ENCODE data around the gene NFATC2.

NFATC2 gene

DNA sequence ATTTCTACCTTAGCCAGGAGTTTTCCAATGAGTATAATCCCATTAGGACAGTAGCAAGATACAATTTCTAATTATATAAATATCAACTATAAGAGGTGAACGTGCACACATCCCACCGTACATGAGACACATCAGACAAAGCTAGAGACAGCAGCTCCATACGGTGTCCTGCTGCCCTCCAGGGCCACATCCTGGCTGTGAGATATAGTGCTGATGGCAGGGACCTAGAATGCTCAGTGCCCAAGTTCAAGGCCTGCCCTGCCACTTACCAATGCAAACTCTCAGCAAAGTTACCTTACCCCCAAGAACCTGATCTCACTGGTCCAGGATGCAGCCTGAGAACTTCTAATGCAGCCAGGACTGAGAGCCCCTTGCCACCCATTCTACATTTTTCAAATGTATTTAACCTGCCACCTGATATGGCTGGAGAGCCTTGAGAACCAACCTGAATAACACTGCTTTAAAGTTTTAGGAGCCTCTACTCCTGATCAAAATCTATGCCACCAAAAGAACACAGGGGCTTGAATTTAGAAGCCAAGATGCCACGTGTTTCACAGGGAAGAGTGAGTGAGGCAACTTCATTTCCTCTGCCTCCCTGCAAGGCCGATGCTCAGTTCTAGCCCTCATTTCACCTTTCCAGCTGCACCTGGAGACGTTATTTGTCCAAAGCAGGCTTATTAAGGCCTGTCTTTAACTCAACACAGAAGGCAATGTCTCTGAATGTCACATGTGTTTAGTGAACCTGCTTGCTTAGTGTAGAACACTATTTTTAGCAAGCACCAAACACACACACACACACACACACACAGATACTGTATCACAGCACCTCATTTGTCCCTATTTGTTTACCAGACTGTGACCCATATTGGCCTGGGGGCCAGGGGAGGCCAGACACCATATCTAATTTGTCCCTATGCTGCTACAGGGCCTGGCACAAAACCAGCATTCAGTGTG lies 6.1 kb downstream of the NFATC2 start:
- peak in 1 of 2 experiments; percentile 43 for DNase-seq

DNA sequence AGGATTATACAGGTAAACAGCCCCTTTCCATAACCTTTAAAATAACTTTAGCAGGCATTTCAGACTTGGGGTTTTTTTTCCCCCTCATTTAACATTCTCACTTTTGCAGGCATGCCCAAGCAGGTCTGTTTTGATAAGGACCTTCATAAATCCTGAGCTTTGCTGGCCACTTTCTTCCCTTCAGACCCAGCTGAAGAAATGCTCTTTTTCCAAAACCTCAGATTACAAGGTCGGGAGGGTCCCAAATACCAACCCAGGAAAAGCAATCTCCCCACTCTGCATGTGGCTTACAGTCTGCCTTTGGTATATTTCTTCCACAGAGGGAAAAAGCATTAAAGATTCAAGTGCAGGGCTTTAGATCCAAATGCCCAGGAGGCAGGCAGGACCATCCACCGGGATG lies 6.8 kb downstream of the NFATC2 start:
- no peak for DNase-seq

DNA sequence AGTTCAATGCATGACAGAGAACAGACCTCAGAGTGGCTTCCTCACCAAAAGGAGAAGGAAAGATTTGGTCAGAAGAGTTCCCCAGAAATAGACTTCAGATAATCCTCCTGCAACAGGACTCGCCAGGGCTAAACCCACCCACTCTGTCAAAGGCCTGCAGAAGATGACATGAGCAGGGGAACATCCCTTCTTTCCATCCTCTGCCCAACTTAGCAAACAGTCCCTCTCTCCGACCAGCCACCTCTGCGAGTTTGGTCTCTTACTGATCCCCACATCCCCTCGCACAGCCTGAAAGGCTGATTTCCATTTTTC lies 7.5 kb downstream of the NFATC2 start:
- DNase-seq: no peak

DNA sequence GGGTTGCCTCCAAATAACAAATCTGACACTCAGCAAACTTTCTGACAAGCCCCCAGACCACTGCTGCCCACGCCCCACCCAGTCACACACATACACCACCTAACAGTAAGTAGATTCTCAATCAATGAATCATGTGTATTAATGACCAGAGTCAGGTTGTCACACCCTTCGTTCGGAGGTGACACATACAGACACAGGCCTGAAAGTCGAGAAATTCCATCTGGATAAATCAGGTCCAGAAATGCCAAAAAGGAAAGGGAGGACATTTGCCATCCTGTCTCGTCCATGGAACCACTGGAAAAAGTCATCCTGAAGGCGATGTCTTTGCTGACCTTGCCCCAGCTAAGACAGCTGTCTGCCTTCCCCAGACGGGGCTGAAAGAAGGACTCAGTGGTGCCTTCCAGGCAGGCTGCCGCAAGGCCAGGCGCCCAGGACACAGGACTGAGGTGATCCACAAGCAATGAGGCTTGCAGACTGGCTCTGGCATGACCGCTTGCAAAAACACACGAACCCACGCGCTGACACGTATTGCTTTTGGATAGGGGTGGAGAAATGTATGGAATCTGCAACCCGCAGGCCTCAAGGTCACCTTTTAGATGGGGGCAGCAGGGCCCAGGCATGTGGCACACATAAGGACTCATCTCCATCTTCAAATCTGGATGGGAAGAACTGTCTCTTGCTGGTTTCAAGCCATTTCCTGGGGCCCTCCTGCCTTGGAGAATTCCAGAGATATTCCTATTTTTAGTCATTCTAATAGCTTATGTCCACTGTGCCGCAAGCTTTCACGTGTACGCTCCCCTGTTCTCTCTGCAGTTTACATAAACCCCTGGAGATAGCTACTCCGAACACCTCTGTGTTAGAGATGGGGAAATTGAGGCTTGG lies 9.0 kb downstream of the NFATC2 start:
- no peak for DNase-seq

DNA sequence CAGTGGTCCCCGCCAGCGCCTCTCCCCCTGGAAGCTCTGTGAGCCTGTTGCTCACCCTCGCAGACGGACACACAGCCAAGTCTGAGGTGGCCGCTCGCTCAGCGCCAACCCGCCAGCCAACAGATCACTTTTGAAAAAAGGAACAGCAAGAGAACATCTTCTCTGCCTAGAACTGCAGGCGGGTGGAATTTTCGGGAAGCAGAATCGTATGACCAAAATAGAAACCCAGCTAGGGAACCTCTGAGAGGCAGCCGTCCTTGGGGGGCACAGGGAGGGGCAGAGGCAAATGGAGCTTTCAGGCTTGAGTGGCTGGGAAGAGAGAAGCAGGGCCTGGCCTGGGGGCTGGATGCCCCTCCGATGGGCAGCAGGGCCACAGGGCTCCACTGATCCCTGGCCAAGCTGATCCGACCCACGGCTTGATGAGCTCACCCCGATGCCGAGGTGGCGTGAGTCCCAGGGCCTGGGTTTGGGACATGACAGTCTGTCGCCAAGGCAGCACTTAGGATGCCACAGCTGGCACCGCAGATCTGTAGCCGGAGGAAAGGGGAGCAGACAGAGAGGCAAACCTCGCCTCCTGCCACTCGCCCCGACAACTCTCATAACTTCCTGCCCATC lies 9.8 kb downstream of the NFATC2 start:
- DNase-seq: no peak

DNA sequence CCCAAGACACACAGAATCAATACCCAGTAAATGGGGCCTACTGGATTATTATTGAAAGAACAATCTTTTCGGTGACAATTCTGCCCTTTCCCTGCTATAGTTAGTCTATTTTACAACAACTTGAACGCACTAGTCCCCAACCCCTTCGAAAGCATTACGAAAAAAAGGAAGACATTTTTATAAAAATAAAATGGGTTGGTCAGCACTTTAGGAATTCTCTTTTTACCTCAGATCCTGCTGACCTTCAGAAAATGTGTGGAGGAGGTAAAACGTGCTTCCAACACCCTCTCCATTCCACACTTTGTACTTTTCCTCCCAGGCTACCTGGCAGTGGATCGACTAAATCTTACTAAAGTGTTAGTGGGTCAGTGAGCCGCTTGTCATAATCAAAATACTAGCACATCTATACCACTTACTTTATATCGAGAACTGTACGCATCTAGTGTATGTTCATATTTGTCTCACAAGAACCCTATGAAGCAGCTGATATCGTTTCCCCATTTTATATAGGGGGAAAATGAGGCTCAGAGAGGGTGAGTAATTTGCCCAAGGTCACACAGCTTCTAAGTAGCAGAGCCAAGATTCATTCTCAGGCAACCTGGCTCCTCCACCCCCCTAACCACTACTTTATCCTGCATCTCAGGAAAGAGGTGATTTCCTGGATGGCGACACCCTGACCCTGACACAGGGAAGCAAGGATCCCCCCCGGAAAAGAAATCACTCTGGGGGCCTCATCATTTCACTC lies 10.6 kb downstream of the NFATC2 start:
- DNase-seq: no peak

DNA sequence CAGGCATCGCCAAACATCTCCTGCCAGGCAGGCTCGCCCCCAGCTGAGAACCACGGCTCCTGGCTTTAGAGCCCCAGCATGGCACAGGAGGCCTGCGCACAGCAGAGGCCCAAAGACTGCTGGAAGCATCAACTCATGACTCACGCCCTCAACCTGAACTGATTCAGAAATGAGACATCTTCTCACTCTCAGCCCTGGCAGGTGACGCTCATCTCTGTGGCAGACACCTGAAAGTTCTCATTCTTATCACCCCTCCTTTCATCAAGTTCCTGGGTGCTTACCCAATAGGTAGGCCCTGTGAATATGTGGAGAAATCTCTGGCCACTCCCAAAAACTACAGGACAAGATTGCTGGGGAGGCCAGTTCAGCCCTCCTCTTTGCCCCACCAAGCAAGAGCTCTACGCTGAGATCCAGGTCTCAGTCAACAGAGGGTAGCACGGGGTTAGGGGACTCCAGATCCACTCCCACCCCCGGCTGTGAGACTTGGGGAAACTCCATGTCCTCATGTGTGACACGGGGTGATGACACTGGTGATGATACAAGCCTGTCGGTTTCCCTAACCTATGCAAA lies 11.3 kb downstream of the NFATC2 start:
- DNase-seq: no peak

DNA sequence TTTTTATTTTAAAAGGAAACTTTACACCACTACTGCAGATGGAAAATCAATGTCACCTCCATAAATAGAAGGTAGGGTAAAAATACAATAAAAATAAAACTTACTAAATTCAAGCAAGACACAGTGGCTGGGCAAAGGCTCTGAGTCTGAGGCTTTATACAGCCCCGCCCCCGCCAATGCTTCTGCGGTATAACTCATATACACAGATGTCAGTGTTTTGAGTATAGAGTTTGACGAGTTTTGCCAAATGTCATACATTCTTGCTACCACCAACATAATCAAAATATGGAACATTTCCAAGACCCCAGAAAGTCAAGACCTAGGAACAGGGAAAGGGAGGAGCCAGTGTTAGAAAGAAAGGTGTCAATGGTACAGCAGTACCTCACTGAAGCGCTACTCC lies 12.8 kb downstream of the NFATC2 start:
- DNase-seq: no peak

DNA sequence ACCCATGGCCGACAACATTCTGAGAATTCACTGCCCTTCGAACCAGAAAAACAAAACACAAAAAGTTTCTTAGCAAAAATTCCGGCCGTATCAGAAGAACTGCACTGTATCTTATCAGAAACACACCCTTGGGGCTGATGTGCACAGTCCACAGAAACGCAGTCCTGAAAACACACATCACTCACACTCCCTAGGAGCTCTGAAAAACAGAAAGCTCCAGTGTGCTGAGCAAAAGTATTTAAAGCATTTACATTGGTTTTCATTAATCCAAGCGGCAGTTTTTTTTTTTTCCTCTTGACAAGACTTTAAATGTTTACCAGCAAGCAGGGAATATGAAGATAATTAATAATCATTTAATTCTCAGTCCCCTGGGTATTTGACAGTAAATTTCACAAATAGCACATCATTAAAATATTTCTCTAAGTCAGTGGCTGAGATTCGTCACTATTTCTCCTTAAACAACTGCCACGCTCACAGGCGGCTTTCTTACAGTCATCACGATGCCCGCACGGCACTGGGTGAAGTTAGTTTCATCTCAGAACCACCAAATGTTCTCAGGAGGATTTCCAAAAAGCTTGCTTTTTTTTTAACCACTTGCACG lies 13.3 kb downstream of the NFATC2 start:
- no peak for DNase-seq

DNA sequence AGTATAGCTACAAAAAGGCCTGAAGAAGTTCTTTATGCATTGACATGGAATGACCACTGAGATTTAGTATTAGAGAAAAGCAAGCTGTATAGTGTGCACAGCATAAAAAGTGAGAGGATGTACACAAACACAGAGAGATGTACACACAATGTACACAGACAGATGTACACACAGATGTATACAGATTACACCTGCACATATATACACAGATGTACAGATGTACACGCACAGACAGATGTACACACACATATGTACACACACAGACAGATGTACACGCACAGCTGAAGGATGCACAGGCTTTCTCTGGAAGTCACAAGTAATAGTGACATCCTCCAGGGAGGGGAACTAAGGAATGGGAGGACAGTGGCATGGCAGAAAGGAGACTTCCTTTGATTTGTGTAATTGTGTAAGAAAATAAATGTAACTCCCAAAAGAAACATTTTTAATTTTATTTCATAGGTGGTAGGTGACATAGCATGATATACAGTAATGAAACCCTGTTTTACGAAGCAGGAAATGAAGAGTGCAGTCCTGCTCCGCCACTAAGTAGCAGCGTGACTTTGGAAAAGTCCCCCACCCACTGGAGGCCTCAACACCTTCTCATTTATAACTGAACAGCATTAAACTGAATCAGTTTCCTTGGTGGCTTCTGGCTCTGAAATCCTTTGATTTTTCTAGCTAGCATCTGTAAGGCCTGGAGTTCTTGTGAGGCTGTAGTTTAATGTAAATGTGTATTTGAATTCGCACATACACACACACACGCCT lies 14.1 kb downstream of the NFATC2 start:
- no peak for DNase-seq

DNA sequence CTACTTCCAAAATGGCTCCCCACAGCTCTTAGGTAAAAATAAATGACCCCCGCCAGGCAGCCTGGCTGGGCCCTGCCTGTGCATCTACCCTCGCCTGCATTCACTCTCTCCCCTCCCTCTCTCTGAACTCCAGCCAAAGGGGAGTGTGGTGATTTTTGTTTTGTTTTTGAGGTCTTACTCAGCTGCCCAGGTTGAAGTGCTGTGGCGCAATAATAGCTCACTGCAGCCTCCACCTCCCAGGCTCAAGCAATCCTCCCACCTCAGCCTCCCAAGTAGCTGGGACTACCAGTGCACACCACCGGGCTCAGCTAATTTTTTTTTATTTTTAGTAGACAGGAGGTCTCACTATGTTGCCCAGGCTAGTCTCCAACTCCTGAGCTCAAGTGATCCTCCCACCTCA lies 15.8 kb downstream of the NFATC2 start:
- DNase-seq: no peak

DNA sequence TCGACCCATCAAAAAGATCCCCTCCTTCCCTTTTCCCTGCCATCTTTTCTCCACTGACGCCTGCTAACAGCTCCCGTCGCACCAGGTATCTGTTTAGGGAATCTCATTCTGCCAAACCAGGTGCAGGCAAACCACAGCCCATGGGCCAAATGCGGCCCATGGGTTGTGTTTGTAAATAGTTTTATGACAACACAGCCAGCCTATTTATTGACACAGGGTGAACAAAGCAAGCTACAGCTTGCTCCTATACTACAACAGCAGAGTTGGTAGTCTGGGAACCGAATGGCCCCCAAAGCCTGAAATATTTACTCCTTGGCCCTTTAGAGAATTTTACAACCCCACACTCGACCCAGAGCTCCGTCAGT lies 16.4 kb downstream of the NFATC2 start:
- peak; percentile 42 to 55 for DNase-seq

DNA sequence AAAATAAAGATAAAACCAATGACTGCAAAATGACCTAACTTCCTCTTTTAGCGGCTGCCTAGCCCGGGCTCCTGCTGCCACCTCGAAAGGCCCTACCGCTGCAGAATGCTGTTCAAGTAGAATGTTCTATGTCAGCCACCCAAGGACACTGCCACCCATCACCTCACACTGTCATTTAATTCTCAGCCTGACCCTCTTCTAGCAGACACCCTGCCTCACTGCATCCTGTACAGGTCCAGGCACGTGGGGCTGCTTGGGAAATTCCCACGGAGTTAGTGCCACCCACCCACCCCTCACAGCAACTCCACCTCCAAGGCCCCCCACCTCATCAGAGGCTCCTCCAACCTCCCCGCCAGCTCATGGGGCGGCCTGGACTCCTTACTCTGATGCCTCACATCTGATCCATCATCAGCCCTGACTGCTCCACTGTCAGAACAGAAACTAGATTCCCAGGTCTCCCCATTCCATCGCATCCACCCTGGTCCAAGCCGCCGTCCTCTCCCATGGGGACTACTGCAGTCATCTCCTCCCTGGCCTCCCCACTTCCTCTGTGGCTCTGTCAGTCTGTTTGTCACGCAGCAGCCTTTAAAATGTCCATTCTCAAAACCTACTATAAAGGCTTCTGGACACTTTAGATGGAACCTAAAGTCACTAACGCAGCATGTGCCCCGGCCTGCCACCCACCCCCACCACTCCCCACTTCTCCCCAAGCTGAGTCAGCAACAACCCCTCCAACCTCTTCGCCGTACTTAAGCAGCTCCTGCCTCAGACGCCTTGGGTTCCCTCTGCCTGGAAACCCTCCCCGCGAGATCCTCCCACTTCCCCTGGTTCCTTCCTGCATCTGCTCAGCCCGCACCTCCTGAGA lies 17.0 kb downstream of the NFATC2 start:
- no peak for DNase-seq

DNA sequence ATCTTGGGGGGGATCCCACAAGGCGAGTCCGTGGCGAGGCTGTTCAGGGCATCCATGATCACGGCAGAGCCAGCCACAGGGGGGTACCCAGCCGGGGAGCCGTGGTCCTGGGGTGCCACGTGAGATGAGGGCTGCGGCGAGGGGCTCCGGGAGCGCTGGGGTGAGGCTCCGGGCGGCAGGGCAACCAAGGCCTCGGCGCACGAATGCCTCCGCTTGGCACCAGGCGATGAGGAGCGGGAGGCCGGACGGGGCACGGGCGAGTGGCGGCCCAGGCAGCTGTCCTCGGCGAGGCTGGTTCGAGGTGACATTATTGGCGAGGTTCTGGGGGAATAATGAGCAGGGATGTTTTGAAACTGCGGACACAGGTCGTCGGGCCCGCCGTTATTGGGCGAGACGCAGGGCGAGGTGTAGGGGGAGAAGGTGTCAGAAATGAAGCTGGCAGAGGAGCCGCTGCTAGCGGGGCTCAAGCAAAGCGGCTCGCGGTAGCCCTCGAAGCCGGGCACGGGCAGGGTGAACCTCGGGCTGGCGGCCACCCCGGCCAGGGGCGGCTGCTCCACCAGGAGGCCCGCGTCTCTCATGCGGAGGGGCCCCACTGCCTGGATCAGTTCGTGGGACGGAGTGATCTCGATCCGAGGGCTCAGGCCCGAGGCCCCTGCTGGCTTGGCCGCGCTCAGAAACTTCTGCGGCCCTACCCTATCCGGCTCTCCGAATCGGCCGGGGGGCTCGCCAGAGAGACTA lies 19.1 kb downstream of the NFATC2 start:
- no peak for DNase-seq

DNA sequence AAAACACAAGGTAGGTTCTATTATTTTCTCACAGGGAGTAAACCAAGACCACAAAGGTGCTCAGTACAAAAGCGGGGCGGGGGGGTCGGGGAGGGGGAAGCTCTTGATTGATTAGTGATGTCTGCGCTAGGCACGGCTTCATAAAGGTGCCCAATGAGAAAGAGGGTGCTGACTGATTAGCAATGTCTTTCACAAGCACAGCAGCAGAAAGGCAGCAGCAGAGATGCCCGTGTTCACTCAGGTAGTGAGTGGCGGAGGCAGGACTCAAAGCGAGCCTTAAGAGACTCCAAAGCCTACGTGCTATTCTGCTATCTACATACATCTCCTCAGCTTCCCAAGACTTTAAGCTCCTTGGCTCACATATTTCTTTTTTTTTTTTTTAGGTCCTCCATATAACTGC lies 20.3 kb downstream of the NFATC2 start:
- DNase-seq: no peak

DNA sequence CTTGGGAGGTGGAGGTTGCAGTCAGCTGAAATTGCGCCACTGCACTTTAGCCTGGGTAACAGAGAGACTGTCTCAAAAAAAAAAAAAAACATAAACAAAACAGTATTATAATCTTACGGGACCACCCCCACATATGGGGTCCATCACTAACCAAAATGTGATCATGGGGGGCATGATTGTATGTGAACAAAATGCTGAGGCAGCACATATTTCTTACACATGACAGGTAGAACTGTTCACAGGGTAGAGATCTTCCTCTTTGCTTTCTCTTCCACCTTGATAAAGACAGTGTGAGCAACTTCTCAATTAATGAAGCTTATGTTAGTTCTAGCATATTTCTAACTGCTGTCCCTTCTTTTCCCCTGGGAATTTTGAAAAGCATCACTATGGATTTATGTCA lies 24.7 kb downstream of the NFATC2 start:
- DNase-seq: no peak

DNA sequence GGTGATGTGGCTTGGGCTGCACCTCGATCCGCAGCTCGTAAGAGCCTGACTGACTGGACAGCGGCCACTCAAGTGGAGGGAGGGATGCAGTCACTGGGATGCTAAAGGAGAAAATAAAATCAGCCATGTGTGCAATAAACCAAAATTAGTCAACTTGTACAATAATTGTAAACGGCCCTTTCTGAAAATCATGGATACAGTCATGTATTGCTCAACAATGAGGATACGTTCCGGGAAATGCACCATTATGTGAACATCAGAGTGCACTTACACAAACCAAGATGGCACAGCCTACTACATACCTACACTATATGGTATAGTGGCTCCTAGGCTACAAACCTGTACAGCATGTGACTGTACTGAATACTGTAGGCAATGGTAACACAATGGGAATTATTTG lies 25.7 kb downstream of the NFATC2 start:
- DNase-seq: no peak

DNA sequence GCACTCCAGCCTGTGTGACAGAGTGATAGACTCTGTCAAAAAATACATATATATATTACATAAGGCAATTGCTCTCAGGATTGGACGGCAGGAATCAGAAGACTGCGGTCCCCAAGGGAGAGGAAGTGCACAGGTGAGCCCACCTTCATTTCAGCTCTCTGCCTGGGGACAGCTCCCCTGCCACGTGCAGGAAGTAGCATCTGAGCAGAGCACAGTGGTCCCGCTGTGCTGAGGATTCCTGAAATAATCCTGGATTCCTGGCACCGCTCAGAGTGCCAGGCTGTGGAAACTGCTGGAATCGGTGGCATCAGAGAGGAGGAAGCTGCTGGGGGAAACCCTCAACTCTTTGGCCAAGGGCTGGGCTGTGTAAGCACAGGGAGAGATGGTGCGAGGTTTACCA lies 27.7 kb downstream of the NFATC2 start:
- DNase-seq: no peak

DNA sequence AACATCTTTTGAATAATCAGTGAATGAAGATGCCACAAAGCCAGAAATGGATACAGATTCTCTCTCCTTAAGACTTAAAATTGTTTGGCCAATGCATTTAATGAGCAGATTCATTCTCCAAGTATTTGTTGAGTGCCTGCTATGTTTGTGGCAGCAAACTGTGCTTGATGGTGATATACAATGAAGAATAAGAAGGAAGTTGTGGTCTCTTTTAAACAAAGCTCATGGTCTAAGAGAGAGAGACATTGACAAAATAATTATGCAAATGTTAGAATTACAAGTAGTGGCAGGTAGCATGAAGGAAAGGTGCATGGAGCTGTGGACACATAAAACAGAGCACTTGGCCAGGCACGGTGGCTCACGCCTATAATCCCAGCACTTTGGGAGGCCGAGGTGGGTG lies 28.3 kb downstream of the NFATC2 start:
- peak; percentile 47 to 70 for DNase-seq

DNA sequence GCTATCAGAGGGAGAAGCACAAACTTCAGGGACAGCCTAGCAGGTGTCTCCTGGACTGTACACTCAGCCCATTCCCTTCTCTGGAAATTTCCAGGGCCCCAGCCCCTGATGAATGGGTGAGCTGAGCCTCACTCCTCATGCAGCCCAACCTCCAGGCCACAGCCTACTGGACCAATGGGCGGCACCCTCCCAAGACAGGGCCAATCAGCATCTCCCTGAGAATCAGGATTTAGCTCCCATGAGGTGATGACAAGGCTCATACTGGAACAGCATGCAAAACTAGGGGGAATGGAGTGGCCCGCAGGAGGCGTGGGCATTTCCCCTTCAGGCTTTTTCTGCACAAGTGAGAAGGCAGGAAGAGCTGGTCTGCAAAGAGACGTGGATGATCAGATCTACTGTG lies 29.0 kb downstream of the NFATC2 start:
- no peak for DNase-seq

All from NCI-H526 (cell line).